GM18508 (cell line): ENCODE results near the gene ISYNA1.

Source experiments
- ATAC-seq: cut with Tn5 transposase; IDR thresholded peaks from one replicate; pipeline ENCODE4 v1.9.1; 2021; ENCODE audit warnings: moderate number of reproducible peaks; ENCODE audit not compliant: insufficient read depth, unreplicated experiment

Gene ISYNA1

GRCh38 chr19:18433735-18434398, 4.1 kb downstream of the ISYNA1 start:
- no peak for ATAC-seq

DNA sequence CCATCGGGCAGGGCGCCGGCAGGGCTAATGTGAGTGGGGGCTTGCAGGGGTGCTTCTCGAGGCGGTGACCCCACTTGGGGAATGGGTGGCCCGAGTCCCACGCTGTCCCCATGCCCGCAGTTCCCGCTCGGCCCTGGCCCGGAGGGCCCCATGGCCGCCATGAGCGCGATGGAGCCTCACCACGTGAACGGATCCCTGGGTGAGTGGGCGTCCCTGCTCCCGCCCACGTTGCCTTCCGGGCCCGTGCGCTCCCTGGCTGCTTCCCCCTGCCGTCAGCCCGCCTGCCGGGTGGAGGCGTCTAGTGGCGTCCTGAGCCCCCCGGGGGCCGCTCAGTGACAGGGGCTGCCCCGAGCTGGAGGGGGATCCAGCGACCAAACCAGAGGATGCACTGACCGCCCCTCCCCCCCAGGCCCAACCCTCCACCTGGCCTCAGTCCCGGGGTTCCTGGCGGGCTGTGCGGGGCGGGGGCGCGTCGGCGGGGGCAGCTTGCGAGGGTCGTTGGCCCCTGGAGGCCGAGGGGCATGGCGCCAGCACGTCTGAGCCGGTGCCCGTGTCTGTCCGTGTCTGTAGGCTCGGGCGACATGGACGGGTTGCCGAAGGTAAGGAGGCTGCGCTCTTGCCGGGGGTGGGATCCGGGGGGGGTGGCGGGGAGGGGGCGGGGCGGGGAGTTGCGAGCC, 4.8 kb downstream of the ISYNA1 start:
- ATAC-seq = no peak

DNA sequence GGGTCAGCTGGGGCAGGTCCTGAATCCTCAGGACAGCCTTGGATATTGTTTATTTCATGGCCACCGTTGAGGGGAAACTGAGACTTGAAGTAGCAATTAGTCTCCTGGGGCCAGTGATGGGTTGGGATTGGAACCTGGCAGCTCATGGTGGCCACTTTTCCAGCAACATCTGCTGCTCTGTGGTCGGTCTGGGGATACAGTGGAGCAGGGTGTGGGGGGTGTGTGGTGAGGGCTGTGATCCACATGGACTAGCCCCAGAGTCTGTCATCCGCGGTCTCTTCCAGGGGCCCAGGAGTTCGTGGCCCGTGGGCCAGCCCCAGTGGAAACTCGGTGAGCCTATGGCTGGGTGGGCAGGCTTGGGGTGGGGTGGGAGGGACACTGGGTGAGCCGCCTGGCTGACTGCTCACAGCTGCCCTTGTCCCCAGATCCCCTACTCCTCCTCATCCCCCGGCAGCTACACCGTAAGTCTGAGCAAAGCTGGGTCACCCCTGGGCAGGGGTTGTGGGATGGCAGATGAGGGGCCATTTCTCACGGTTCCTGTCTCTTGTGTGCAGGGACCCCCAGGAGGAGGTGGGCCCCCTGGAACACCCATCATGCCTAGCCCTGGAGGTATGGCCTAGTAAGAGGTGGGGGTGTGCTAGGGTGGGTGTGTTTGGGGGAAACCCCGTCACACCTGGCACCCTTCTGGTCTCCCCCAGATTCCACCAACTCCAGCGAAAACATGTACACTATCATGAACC, 5.5 kb downstream of the ISYNA1 start:
- no peak for ATAC-seq

GRCh38 chr19:18431351-18432197, 6.4 kb downstream of the ISYNA1 start:
- no peak for ATAC-seq

GRCh38 chr19:18430417-18431144, 7.4 kb downstream of the ISYNA1 start:
- no peak for ATAC-seq

- ATAC-seq = no peak
Measured at GRCh38 chr19:18429717-18430416, 8.1 kb downstream of the ISYNA1 start.

- no peak for ATAC-seq
Measured at GRCh38 chr19:18428787-18429674, 8.9 kb downstream of the ISYNA1 start.

DNA sequence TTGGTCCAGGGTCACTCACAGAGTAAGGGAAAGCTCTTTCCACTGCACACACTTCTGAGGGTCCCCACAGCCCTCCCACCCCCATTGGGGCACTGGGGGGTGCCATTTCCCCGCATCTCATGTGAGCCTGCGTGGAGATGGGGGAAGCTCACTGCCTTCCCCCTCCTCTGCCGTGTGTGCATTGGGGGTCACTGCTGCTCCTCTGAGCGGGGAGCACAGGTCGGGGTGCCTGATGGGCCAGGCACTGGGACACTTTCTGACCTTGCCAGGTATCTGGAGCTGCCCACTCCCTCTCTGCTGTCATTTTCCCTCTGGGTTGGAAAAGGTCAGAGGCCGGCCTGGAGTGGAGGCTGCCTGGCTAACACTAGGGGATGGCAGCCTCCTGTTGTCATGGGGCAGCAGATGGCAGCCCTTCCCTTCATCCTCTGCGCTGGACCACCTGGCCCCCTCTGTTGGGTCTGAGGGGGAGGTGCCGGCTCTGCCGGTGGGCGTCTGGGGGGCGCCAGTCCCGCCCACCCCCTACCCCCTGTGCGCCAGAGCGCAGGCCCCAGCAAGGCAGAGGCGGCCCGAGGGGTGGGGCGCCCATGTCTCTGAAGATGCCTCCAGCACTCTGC, 9.7 kb downstream of the ISYNA1 start:
- no peak for ATAC-seq

- no peak for ATAC-seq
Measured at GRCh38 chr19:18427743-18428113, 10.2 kb downstream of the ISYNA1 start.

DNA sequence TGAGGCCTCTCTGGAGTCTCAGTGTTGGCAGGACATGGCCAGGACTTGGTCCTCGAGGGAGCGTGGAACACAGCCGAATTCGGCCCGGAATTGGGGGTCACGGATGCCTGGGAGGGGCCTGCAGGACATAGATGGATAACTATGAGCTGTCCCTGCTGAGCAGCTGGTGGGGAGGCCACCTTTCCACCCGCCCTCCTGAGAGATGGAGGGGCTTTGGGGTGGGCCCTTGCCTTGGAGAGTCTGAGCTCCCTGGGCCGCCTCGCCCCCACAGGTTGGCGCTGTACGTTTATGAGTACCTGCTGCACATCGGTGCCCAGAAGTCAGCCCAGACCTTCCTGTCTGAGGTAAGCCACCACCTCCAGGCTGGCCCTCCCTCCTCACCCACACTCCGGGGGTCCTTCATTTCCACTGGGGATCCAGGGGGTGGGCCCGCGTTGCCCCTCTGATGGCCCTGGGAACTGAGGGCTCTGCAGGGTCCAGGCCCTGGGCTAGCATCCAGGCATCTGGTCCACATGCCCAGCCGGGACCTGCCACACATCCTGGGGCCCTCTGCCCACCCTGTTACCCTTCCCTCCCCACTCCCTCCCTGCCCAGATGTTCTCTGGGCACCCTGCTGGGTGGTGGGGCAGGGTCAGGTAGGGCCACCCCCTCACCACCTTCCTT, 10.7 kb downstream of the ISYNA1 start:
- no peak for ATAC-seq

GRCh38 chr19:18426416-18426767, 11.5 kb downstream of the ISYNA1 start:
- no peak for ATAC-seq

DNA sequence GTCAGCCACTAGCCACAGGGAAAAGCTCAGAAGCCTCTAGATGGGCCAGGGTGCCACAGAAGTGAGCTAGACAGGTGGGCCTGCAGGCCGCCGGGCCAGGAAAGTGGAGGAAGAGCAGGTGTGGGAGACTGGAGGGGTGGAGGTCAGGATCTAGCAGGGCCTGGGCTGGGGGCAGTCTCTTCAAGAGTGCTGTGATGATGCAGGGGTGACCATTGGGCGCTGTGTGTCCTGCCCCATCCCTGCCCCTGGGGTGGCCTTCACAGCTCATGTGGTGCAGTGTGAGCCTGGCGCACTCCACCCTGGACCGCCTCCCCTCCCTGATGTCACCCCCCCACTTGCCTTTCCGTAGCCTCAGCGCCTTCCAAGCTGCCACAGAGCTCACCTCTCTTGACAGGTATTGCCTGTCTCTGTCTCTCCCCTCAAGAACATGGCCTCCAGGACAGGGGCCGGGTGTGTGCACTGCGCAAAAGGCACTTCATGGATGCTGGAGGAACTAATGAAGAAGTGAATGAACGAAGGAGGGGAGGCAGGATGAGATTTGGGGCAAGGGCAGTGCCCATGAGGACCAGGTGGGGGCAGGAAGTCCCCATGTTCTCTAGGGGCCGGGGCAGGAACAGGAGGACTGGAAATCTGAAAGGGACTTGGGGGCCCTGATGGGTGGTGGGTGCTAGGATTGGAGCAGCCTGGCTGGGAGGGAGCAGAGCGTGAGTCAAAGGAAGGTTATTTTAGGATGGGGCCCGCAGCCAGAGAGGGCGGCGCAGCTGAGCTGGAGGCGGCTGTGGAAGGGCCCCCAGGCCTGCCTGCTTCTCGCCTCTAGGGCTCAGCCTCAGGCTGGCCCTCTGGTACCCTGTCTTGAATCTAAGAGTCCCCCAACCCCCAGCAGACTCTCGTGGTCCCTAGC, 12.2 kb downstream of the ISYNA1 start:
- no peak for ATAC-seq

DNA sequence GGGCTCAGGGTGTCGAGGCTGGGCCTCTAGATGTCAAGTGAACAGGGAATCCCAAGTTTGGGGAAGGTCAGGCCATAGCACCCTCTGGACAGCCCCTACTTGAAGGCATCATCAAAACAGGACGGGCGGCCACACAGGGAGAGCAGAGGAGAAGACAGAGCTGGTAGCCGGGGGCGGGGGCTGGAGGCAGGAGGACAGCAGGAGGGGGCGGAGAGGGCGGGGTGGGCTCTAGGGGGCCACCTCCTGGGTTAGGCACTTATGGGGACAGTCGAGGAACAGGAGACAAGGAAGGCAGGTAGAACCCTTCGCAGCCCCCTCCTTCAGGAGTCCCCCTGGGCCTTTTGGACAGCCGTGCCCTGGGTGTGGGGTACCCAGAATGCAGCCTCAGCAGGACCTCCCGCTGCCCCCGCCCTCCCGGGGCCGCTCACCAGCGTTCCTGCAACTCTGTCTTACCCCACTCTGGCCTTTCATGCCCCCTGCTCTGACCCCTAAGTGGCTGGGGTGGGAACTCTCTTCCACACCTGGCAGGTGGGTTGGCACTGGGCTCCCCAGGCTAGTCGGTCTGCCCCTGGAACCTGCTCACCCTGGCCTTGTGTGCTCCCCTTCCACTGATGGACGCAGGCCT, 12.9 kb downstream of the ISYNA1 start:
- no peak for ATAC-seq

- no peak for ATAC-seq
Measured at GRCh38 chr19:18424122-18424889, 13.6 kb downstream of the ISYNA1 start.

GRCh38 chr19:18423258-18424020, 14.5 kb downstream of the ISYNA1 start:
- no peak for ATAC-seq
